OCI-LY1 (cell line): ENCODE data around the gene PLEKHM3.

Experiments used
- H2AFZ ChIP-seq: fragments of 200-600 bp; sonication (generic), shearing (Covaris generic); 2 replicates; pipeline ENCODE4 v1.6.0; 2014; ENCODE audit warnings: antibody characterized with exemption, mild to moderate bottlenecking, low read length
- H3F3A ChIP-seq: fragments of 200-600 bp; sonication (generic), shearing (Covaris generic); 2 replicates; pipeline ENCODE4 v1.6.0; 2014; ENCODE audit warnings: mild to moderate bottlenecking, antibody characterized with exemption, low read length, moderate library complexity; ENCODE audit not compliant: insufficient read depth
- H3K27ac ChIP-seq: fragments of 200-600 bp; sonication (generic); 2 replicates; pipeline ENCODE4 v1.5.1; 2014; ENCODE audit warnings: low read length, mixed run types, mild to moderate bottlenecking, low read depth; ENCODE audit not compliant: poor library complexity, severe bottlenecking
- H3K27me3 ChIP-seq: fragments of 200-600 bp; sonication (generic); 2 replicates; pipeline ENCODE4 v1.6.0; 2014; ENCODE audit warnings: antibody characterized with exemption, mild to moderate bottlenecking, low read length, moderate library complexity; ENCODE audit not compliant: insufficient read depth
- H3K36me3 ChIP-seq: fragments of 200-600 bp; sonication (generic); 2 replicates; pipeline ENCODE4 v1.6.1; 2014; ENCODE audit warnings: mild to moderate bottlenecking, antibody characterized with exemption, low read length, moderate library complexity, mixed read lengths; ENCODE audit not compliant: insufficient read depth
- H3K4me1 ChIP-seq: fragments of 200-600 bp; sonication (generic); 2 replicates; pipeline ENCODE4 v1.5.1; 2014; ENCODE audit warnings: mild to moderate bottlenecking, low read length, moderate library complexity; ENCODE audit not compliant: insufficient read depth, severe bottlenecking
- H3K4me2 ChIP-seq: fragments of 200-600 bp; sonication (generic), shearing (Covaris generic); 2 replicates; pipeline ENCODE4 v1.6.1; 2014; ENCODE audit warnings: low read length
- H3K4me3 ChIP-seq: fragments of 200-600 bp; sonication (generic); 2 replicates; pipeline ENCODE4 v1.5.1; 2014; ENCODE audit warnings: low read length, low read depth, mild to moderate bottlenecking, mixed read lengths; ENCODE audit not compliant: poor library complexity, severe bottlenecking
- H3K79me2 ChIP-seq: fragments of 200-600 bp; shearing (Covaris generic); 2 replicates; pipeline ENCODE4 v1.6.1; 2016; ENCODE audit warnings: mixed run types, low read length, mixed read lengths; ENCODE audit not compliant: insufficient read depth
- H3K9ac ChIP-seq: fragments of 200-600 bp; sonication (generic), shearing (Covaris generic); 2 replicates; pipeline ENCODE4 v1.6.1; 2014; ENCODE audit warnings: mild to moderate bottlenecking, low read length, mixed read lengths
- H3K9me2 ChIP-seq: fragments of 200-600 bp; sonication (generic), shearing (Covaris generic); 2 replicates; pipeline ENCODE4 v1.6.1; 2014; ENCODE audit warnings: low read depth, mild to moderate bottlenecking, low read length, mixed read lengths
- H3K9me3 ChIP-seq: fragments of 200-600 bp; shearing (Covaris generic); 2 replicates; pipeline ENCODE4 v1.6.1; 2014; ENCODE audit warnings: low read length, mixed read lengths
- H4K20me1 ChIP-seq: fragments of 200-600 bp; sonication (generic), shearing (Covaris generic); 2 replicates; pipeline ENCODE4 v1.6.0; 2016; ENCODE audit warnings: mild to moderate bottlenecking, low read length; ENCODE audit not compliant: insufficient read depth
- EZH2 ChIP-seq: fragments of 200-600 bp; sonication (generic), shearing (Covaris generic); IDR thresholded peaks from 2 replicates; pipeline ENCODE4 v1.8.0; 2017; ENCODE audit warnings: borderline replicate concordance, mixed run types, mild to moderate bottlenecking, antibody characterized with exemption, low read length, moderate library complexity, mixed read lengths
- TF ChIP-seq, protein P1 (sequence below): fragments of 200-600 bp; sonication (generic), shearing (Covaris generic); IDR thresholded peaks from 2 replicates; pipeline ENCODE4 v1.5.1; 2017; ENCODE audit warnings: mild to moderate bottlenecking, antibody characterized with exemption, low read length, moderate library complexity, mixed read lengths

The PLEKHM3 gene

DNA sequence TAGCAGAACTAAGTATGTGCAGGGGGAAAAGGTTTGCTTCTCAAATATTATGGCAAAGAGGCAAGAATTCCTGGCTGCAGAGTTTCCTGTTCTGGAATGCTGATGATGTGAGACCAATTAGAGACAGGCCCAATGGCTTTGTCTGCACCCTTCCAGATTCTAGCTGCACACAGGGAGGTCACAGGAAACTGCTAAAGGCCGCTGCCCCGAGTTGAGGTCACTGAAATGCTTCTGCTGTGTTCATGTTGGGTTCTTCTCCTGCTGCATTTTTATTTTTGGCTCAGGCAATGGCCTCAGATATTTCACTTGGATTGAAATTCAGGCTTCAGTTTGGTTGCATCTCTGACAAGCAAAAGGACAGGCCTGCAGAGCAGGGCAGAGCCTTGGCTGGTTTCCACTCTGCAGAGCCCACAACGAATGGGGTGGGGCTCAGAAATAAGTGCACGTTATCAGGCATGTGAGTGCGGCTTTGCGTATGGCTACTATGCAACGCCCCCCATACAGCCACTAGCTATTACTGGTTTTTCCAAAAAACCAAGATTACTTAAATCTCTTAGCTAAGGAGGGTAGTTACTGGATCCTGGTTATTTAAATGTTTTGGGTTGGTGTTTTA lies 188.7 kb downstream of the PLEKHM3 start:
- TF ChIP-seq, protein P1, sequence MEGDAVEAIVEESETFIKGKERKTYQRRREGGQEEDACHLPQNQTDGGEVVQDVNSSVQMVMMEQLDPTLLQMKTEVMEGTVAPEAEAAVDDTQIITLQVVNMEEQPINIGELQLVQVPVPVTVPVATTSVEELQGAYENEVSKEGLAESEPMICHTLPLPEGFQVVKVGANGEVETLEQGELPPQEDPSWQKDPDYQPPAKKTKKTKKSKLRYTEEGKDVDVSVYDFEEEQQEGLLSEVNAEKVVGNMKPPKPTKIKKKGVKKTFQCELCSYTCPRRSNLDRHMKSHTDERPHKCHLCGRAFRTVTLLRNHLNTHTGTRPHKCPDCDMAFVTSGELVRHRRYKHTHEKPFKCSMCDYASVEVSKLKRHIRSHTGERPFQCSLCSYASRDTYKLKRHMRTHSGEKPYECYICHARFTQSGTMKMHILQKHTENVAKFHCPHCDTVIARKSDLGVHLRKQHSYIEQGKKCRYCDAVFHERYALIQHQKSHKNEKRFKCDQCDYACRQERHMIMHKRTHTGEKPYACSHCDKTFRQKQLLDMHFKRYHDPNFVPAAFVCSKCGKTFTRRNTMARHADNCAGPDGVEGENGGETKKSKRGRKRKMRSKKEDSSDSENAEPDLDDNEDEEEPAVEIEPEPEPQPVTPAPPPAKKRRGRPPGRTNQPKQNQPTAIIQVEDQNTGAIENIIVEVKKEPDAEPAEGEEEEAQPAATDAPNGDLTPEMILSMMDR = no peak
- TF ChIP-seq EZH2 = no peak
- H3K9me3 ChIP-seq = no peaks in the 10 kb centered on the region
- H3K9me2 ChIP-seq = no peaks in the 10 kb centered on the region
- no peak overlapping the region for H2AFZ ChIP-seq
- no peak overlapping the region for H3K4me2 ChIP-seq
- H3K79me2 ChIP-seq = no peaks in the 10 kb centered on the region
- H4K20me1 ChIP-seq = no peaks in the 10 kb centered on the region
- H3K4me1 ChIP-seq = no peaks in the 10 kb centered on the region
- no peak overlapping the region for H3K27ac ChIP-seq
- H3K9ac ChIP-seq = no peak overlapping the region
- no peaks in the 10 kb centered on the region for H3F3A ChIP-seq
- no peak overlapping the region for H3K4me3 ChIP-seq
- H3K27me3 ChIP-seq = no peaks in the 10 kb centered on the region
- no peaks in the 10 kb centered on the region for H3K36me3 ChIP-seq

DNA sequence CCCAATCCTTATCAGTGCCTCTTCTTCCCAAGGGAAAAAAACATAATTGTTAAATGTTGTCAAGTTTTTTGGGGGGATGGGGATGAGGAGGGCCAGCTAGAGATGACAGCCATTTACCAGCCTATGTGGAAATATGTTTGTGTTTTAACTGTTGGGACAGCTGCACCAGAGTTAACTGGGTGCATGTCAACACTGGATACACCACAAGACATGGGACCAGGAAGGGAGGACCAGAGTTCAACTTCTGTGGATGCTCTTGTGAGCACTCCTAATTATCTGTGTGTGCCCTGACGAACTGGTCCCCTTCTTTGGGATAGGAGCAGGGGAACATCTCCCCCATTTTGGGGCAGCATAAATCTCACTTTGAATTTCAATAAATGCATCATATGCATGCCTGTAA lies 189.5 kb downstream of the PLEKHM3 start:
- TF ChIP-seq, protein P1 = no peak
- no peak for TF ChIP-seq EZH2
- Histone ChIP-seq H3F3A (no peaks in the 10 kb centered on the region), H3K36me3 (no peaks in the 10 kb centered on the region), H3K4me1 (no peaks in the 10 kb centered on the region), H2AFZ (no peak overlapping the region), H3K79me2 (no peaks in the 10 kb centered on the region), H3K9ac (no peak overlapping the region), H3K4me2 (no peak overlapping the region), H3K27me3 (no peaks in the 10 kb centered on the region), H3K9me3 (no peaks in the 10 kb centered on the region), H3K4me3 (no peak overlapping the region), H4K20me1 (no peaks in the 10 kb centered on the region), H3K27ac (no peak overlapping the region), H3K9me2 (no peaks in the 10 kb centered on the region)

GRCh38 chr2:207833251-207833751 lies 192.0 kb downstream of the PLEKHM3 start:
- Histone ChIP-seq H3K36me3 (no peaks in the 10 kb centered on the region), H4K20me1 (no peaks in the 10 kb centered on the region), H3K4me3 (no peak overlapping the region), H3F3A (no peaks in the 10 kb centered on the region), H3K4me2 (no peak overlapping the region), H3K9me2 (no peaks in the 10 kb centered on the region), H3K4me1 (no peaks in the 10 kb centered on the region), H2AFZ (no peak overlapping the region), H3K9me3 (no peaks in the 10 kb centered on the region), H3K27me3 (no peaks in the 10 kb centered on the region), H3K9ac (no peak overlapping the region), H3K27ac (no peak overlapping the region), H3K79me2 (no peaks in the 10 kb centered on the region)
- TF ChIP-seq, protein P1 = no peak
- TF ChIP-seq EZH2 = no peak
